Stimulated activated CD4-positive, alpha-beta T cell treated with anti-CD3 and anti-CD28 coated beads, Interleukin-12 subunit alpha, Interleukin-12 subunit beta, amount 100 ng/mL, for 4 hours (primary cell): ENCODE measurements around the gene RYR3.

ENCODE experiments used
- DNase-seq: peaks from one replicate; pipeline ENCODE4 v3.0.0-alpha.2; 2020

RYR3 gene

GRCh38 chr15:33454996-33455395, 144.2 kb downstream of the RYR3 start:
- no peak for DNase-seq

- DNase-seq, result no peak
These were observed 147.7 kb downstream of the RYR3 start for GRCh38 chr15:33458421-33458820.

DNA sequence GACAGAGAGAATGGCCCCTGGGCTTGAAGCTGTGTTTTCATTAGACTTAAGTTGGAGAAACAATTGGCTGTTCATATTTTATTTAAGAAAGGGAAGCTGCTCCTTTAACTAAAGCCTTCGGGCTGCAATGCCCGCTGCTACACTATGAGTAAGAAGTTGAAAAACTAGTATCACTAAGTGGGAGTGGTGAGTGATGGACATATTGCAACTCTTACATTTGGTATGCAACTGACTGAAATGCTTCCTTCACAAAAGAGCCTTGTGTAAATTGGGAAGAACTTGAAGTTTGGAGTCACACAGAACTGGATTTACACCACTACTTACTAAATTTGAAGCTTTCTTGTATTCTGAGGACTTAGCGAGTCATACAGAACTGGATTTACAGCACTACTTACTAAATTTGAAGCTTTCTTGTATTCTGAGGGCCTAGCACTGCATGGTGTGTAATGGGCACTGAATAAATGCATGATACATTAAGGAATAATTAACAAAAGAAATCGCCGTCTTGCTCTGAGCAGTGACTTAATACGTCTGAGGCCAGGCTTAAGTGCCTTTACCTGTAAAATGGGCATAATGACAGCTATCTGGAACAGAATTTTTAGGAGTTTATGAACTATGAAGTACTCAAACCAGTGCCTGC, 149.5 kb downstream of the RYR3 start:
- DNase-seq, result no peak

- DNase-seq, result no peak
These were observed 150.9 kb downstream of the RYR3 start for GRCh38 chr15:33461671-33462070.

DNA sequence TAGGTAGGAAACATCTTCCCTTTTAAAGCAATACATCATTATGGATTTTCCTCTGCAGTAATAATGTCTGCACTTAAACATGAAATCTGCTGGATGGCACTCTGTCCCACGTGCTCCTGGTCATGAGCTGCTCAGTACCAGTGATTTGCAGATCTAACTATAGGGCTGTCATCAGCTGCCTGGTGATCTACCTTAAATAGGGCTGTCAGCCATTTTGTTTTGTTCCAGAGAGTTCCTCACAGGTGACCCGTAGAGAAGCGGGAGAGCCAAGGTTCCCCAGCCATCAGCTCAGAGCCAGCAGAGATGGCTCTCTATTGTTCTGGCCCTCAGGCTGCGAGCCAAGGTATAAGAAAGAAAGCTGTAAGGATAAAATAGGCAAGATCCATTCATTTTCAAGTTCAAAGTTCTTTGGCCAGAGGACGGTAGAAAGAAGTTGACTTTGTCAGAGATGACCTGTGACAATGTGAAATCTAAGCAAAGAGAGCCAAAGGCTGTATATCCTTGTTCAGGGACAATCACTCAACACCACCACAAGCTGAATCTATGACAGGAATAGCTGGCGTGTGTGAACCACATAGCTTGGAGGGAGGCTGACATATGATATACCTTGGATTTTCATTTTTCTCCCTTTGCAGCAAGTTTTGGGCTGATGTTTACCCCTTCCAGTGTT, 156.5 kb downstream of the RYR3 start:
- DNase-seq, result no peak

DNA sequence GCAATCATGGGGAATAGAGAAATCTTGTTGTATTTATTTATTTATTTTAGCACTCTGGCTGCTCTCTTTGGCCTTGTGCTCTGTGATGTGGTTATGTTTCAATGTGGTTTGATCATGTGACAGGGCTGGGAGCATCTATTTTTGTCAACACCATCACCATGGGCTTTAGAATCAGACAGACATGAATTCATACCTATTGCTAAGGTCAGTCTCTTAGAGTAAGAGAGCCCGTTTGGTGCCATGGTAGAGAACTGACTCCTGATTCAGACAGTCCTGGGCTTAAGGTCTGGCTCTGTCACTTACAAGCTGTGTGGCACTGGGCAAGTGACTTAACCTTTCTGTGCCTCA, 157.0 kb downstream of the RYR3 start:
- no peak for DNase-seq

- no peak for DNase-seq
These were observed 158.0 kb downstream of the RYR3 start for GRCh38 chr15:33468740-33469139.

DNA sequence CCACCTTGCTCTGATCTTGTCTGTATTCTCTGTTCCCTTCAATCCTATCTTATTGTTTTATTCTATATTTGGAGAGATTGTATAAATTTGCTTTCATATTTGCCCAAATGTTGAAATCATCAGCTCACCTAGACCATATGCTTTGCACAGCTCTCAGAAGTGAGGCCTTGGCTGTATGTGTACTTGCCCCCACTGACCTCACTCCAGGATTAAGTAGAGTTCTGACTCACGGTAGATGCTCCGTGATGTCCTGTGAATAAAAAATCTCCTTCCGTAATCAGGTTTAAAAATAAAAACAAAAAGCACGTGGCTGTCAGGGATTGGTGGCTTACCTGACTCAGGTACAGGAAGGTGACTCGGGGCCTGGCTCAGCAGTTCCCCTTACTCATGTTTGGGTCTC, 162.2 kb downstream of the RYR3 start:
- DNase-seq, result no peak

GRCh38 chr15:33473714-33474113, 162.9 kb downstream of the RYR3 start:
- DNase-seq, result no peak

- DNase-seq, result no peak
These were observed 165.3 kb downstream of the RYR3 start for GRCh38 chr15:33476076-33476475.

GRCh38 chr15:33476908-33477307, 166.1 kb downstream of the RYR3 start:
- no peak for DNase-seq

GRCh38 chr15:33489335-33489734, 178.6 kb downstream of the RYR3 start:
- DNase-seq, result no peak

DNA sequence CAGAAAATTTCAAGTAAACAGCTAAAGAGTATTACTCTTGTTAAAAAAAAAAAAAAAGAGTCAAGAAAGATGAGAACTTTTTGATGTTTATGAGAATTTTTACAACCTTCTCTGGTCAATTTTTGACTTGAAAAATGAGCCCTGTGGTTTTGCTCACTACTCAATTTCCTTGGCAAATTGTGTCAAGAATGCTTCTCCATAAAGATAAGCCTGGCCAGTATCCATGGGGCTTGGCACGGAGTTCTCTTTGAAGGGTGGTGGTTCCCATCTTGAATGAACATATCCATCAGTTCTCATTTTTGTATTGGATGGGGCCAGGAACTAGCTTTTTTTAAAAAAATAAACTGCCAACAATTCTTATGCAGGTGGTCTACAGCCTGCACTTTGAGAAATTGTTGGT, 179.9 kb downstream of the RYR3 start:
- no peak for DNase-seq

DNA sequence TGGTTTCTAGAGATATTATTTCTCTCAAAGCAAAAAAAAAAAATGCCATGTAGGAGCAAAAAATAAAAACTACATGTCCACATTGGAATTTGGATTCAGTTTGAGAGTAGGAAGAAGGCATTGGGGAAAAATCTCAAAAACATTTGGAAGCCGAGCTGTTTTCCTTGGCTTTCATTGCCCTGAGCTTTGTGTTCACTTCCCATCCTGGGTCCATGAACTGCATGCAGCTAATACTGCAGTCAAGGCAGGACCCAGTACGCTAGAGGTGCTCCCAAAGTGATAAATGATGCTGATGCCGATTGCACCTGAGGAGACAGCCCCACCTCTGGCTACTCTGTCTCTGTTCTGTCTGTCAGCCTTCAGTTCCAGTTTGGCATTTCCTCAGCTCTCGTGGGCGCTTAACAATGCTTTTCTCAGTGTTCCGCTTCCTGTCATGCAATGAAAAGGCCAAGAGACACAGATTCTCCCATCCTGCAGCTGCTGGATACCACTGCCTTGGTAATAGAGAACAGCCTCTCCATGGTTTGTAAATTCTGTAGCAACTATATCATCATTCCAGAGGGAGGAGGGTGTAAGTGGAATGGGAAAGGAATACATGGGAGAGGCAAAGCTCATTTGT, 181.8 kb downstream of the RYR3 start:
- DNase-seq, result no peak

- DNase-seq, result no peak
These were observed 183.5 kb downstream of the RYR3 start for GRCh38 chr15:33494306-33494705.

GRCh38 chr15:33500432-33501195, 189.8 kb downstream of the RYR3 start:
- DNase-seq, result no peak

- no peak for DNase-seq
These were observed 192.9 kb downstream of the RYR3 start for GRCh38 chr15:33503681-33504080.

GRCh38 chr15:33506781-33507296, 196.1 kb downstream of the RYR3 start:
- DNase-seq, result no peak

GRCh38 chr15:33508703-33509102, 197.9 kb downstream of the RYR3 start:
- DNase-seq, result no peak

DNA sequence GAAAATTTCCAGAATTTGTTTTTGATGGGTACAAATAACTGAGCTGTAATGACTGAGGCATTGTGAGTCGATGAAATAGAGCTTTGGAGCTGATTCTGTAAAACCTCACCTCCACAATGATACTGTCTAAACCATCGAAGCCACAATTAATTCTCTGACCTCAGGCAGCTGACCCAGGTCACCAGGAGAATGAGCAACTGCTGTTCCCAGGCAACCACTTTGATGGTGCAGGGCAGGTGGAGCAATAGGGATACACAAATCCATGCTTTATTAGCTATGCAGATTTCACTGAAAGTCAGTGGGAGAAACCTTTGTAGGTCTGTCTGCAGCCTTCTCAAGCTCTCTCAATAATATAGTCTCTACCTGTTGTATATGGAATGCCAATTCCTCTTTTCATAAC, 204.4 kb downstream of the RYR3 start:
- DNase-seq, result no peak

DNA sequence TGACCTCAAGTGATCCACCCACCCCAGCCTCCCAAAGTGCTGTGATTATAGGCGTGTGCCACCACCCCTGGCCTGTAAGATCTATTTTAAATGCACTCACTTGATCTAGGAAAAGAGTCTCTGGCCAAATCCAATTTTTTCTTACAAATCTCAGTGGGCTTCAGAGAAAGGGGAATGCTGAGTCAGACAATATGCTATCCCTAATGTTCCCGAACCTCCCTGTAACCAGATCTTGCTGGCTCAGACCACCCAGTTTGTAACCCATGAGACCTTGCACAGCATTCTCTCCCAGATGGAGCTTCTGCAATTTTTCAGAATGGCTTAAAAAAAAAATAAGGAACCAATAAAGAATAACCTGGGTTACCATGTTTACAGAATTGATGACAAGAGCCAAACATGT, 205.8 kb downstream of the RYR3 start:
- DNase-seq, result no peak

GRCh38 chr15:33517944-33518343, 207.2 kb downstream of the RYR3 start:
- DNase-seq, result no peak

- DNase-seq, result no peak
These were observed 207.7 kb downstream of the RYR3 start for GRCh38 chr15:33518421-33518820.

DNA sequence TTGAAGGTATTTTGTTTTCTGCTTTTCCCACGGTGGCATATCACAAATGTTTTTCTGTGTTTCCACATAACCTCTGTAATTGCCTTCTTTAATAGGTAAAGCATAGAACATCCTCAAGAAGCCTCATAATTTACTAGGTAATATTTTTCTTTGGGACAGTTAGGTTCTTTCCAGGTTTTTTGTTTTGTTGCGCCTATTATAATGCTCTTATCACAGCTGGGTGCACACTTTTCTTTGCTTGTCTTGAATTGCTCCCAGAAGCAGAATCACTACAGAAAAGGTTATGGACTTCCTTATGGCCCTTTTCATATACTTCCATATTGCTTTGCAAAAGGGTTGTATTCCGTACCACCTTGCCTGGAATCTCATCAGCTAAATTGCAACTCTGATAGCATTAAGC, 213.5 kb downstream of the RYR3 start:
- DNase-seq, result no peak
